Measurements from ENCODE around the gene RREB1.
"Not testable (repeated sequence)": the region's sequence is repeated elsewhere in the genome, so short reads cannot be mapped to it uniquely, and the experiment has no call there.

Gene RREB1

DNA sequence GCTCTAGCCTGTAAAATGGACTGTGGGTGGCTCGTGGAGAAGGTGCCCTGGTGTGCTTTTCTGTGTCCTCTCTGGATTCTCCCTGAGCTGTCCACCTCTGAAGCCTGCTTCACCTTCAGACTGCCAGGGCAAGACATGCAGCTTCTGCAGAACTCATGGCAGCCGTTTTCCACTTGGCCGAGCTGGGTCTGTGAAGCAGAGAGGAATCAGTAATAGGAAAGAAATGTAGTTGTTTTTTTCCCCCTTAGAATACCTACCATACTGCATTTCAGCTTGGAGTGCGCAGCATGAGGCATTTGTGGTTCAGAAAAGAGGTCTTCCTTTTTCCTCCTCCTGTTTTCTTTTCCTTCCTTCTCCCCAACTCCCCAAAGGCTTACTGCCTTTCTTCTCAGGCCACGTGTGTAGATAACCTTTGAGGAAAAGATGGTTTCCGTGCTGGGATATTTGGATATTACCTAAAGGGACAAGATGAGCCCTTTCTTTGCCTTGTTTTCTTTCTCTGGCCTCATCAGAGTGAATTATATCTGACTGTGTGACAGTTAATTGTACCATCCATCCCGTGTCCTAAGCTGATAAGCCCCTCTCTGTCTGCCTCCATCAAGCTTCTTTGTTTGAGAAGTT lies 39.4 kb downstream of the RREB1 start:
- DNase-seq: no peak

DNA sequence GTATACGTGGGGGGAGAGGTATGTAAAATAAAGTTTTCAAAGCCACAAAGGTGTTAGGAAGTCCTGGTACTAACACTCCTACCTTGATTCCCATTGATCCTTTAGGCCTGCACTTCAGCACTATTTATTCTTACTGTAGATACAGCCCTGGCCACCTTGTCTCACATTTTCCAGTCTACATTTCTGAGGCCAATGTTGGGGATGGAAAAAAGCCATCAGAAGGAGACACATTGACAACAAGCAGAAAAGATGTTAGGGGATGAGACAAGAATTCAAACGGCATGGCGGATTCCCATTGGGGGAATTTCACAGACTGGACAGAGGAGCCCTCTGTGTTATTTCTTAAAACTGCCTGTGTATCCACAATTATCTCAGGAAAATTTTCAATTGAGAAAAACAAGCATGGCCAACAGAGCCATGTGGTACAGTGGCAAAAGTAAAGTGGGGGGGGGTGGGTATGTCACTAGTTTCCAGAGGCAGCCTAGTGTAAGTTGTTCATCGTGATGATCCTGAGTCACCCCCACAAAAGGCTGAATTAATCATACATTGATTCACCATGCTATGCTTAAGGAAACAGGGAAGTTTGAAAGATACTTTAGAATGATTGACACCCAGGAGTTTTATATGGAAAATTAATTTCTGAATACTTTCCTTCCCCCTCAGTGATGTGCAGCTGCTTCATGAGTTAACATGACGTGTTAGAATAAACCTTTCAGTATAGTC lies 40.5 kb downstream of the RREB1 start:
- DNase-seq: no peak

DNA sequence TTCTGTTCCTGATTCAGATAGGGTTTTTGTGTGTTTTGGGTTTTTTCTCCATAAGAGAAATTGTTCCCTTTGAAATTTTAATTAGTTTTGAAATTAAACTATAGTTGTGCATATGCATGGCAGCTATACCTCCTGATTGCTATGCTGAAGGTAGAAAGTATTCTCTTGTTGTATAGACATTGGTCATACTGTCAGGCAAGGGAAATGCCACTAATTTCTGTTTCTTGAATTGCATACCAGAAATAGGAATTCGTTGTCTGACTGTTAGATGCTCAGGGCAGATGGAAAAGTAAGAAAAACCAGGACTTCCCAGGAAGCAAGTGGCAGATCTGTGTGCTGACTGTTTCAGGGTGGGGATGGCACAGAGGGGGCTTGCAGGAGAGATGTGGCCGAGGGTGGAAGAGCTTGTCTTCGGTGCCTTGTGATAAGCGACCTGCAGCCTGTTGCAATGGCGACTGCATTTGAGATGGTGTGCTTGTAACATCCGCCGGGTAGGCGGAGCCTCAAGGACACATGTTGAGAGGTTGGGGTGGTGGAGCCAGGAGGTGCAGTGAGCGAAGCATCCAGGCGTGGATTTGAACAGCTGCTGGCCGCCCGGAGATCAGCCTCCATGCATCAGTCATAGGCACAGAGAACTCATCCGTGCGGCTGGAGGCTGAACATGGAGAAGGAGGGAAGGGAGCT lies 42.8 kb downstream of the RREB1 start:
- no peak for DNase-seq

DNA sequence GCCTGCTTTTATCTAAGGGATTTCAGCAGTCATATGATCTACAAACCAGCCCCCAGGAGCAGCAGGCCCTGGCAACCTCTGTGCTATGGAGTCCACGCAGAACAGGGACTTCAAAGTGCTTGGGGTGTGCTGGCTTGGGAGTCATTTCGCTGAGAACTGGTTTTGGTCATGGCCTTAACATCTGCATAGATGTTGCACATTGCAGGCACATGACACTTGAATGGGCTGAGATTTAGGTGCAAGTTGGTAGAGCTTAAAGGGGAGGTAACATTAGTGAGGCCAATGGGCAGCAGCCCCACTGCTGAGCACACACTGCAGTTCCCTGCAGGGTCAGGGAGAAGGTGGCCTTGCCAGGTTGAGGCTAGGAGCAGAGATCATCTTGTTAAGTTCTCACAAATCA lies 43.6 kb downstream of the RREB1 start:
- no peak for DNase-seq

DNA sequence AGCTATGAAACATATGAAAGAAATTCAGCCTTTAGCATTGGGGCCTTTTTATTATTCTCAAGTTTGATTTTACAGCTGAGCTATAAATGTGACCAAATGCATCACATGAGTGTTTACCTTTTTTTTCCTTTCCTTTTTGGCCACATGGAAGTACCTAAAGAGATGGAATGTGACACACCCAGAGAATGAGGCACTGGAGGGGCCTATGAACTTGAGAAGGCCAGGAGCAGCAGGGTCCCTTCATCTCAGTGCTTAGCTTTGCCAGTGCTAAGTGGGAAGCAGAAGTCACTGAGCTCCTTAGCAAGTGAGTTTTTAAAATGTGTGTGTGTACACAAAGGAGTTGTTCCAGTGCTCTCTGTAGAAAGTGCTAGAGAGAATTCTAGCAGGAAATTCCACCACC lies 44.7 kb downstream of the RREB1 start:
- no peak for DNase-seq

DNA sequence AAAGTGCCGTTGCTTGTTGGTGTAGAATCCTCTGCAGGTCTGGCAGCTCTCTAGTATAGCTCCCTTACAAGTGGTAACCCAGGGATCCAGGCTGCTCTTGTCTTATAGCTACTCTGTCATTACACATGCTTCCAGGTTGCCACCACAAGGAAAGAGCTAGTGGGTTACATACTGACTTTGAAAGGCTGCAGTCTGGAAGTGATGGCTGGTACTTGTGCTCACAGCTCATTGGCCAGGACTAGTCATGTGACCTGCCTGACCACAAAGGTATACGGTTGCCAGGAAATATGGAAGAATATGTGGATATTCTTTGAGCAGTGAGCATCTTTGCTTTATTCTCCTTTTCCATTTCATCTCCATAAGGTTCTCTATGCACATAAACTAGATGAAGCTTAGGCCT lies 46.0 kb downstream of the RREB1 start:
- no peak for DNase-seq

DNA sequence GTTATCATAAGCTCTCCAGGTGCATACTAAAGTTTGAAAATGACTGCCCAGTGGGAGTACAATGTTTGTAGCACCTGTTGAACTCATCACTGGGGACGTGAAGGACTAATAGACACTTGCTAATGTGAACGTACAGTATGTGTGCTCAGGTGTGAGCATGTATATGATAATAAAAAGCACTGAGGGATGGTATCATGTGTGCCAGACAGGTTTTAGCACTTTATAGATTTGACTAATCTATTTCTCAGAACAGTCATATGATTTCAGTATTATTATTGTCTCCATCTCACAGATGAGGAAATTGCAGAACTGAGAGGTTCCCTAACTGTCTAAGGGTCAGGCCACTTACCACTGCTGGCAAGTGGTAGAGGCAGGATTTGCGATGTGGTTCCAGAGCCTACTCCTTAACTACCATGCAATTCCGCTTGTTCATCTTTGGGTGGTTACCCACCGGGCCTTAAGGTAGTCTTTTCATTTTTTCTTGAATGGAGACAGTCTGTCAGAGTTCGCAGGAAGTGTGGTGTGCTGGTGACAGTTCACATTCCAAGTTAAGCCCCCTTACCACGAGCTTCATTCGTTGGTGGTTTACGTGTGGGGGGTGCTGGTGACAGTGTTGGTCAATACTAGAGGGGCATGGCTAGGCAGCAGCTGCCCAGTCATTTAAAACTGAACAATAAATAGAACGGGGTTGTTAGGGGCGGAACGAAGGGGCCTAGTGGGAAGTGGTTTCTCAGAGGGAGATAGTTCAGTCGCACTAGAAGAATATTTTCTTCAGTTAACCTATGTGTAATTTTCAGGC lies 46.8 kb downstream of the RREB1 start:
- DNase-seq: peak; percentile 55

DNA sequence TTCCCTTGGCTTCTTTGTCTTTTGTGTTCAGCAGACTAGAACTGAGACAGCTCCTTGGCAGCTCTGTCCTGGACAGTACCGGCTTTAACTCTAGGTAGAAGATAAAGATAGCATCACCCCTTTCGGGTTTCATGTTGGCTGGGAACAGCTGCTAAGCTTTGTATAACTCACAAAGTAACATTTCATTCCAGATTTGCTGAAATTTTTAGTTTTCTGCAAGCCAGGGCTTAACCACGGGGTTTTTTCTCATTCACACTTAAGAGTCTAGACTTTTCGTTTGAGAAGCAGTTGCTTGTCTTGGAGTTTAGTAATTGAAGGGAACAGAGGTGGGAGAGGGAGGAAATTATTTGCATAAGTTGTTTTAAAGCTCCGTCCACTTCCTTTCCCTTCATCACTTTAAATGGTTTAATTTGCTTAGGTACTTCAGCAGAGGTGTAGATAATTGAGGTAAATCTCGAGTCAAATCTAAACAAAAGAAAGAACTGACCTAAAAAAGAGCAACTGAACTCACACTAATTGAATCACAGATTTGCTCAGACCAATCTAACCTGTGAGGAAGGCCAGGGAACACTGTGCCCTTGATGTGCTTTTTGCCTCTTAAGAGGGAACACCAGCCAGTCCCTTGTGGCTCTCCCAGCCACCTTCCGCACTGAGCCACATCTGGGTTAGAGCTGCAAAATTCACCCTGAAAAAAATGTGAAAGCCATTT lies 48.3 kb downstream of the RREB1 start:
- DNase-seq: no peak

DNA sequence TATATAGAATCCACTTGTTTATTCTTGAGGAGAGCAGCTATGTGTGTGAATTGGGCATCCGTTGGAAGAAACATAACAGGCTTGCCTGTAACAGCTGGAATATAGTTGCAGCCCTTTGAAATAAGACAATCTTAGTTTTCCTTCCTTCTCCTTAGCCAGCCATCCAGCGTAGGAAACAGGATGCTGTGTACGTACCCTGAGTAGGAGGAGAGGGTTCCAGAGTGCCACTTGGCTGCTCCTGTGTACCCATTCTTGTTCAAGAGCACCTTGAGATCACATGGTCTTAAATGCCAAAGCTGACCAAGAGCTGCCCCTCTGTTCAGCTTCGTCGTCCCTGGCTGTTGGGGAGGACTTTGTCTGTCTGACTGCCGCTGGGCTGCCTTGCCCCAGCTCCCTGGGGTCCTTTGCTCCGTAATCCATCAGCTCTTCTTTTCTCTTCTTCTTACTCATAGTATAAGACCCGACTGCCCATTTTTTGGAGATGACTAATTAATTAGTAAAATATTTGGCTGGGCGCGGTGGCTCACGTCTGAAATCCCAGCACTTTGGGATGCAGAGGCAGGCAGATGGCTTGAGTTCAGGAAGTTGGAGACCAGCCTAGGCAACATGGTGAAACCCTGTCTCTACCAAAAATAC lies 49.0 kb downstream of the RREB1 start:
- no peak for DNase-seq

DNA sequence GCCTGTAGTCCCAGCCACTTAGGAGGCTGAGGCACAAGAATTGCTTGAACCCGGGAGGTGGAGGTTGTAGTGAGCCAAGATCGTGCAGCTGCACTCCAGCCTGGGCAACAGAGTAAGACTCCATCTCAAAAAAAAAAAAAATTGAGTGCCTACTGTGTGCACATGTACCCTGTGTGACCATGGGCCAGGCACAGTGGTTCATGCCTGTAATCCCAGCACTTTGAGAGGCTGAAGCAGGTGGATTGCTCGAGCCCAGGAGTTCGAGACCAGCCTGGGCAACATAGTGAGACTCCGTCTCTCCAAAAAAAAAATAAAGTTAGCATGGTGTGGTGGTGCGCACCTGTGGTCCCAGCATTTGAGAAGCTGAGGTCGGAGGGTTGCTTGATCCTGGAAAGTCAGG lies 49.5 kb downstream of the RREB1 start:
- not testable (repeated sequence) for DNase-seq

DNA sequence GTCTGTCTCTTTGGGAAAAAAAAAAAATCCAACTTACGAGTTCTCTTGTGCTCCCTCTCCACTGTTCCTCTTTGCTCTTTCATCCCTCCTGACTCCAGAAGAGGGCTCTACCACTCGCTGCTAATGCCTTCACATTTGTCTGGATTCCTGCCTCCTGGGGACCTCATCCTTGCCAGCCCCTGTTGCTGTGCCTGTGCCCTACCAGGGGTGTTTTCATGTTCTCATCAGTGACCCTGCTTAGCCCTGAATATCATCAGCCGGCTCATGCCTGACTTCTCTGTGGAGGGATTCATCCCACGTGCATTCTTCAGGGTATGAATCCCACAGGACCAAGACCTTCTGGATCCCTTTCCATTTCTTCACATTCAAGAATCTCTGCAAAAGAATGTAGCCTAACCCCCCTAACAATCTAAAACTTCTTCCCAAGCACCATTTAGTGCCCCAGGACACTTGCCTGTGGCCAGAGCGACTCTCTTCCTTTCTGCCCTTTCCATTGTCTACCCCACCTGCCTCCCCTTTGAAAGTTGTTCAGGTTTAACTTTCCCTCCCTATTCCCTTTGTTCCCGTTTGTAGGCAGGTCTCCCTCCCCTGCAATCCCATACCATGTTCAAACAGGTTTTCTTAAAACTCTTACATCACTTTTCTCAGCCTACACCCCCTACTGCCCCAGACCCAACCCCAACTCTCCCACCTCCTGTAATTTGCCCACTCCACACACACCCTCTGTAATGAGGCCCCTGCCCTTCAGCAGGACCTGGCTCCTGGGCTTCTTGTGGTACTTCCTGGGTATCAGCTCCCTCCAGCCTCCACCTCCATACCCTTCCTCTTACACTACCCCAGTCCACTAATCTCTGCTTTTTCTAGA lies 50.2 kb downstream of the RREB1 start:
- DNase-seq: no peak

DNA sequence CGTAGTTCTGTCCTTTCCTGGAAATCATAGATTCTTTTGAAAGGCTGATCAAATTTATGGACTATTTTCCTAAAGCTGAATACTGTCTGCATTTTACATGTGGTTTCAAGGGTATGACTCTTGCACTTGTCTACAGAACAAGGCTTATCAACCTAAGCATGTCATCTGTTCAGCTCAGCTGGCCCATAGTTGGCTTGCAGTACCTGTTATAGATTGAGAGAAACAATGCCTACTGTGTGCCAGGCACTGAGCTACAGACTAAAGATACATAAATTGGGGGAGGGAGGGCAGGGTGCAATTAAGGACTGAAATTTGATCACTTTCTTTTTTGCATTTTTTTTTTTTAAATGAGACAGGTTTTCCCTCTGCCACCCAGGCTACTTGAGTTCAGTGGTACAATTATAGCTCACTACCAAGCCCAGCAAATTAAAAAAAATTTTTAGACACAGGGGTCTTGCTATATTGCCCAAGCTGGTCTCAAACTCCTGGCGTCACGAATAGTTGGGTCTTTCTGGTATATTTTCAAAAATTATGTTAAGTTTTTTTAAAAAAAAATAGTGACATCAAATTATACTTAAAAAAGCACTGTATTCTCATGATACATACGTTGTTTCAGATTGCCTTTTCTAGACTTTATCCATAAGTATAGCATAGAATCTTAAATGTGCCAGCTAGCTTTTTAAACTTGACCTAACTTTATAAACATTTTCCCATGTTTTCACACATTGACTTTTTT lies 52.2 kb downstream of the RREB1 start:
- DNase-seq: no peak

DNA sequence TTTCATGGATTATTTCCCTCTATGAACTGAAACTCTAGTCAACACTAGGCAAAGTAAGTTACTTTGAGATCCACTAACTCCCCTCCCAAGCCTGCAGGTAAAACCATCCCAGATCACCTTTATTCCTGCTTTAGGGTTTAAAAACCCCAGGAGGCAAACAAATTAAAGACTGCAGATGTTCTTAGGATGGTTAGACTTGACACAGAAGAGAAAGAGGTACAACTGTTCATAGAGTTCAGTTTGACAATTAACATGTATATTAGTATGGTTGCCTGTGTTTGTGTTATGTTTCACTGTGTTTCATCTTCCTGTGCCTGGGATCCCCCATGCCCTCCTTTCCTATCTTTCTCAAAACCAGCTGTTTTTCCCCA lies 53.5 kb downstream of the RREB1 start:
- no peak for DNase-seq

DNA sequence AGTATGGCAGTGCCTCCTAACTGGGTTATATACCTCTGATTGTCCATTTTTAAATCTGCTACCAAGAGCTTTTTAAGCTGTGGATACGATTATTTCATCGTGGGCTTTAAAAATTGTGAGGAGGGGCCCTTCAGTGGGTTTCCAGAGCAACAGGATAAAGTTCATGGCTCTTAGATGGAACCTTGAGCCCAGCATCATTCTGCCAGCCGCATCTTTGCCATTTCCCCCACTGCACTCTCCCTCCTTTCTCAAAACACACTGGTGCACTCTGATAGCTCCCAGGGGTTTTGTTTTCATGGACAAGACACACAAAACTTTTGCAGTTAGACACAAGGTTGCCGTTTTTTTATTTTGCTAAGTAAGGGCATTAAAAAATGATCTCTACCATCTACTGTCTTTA lies 54.1 kb downstream of the RREB1 start:
- no peak for DNase-seq

DNA sequence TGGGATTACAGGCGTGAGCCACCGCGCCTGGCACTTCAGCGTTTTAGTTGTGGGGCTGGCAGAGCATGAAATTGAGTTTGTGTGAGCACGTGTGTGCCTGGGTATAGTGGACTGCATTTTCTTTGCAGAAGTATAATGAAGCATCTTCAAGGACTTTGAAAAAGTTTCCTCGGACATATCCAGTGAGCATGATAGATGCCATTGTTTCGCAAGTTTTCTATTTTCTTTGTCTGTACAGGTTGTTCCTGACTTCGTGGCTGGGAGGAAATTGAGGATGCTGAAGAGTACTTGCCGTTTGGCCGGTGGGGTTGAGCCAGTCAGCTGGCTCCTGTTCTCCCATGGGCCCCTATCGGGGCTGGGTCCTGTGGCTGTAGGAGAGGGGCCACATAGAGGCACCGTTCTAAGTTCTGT lies 55.9 kb downstream of the RREB1 start:
- no peak for DNase-seq

DNA sequence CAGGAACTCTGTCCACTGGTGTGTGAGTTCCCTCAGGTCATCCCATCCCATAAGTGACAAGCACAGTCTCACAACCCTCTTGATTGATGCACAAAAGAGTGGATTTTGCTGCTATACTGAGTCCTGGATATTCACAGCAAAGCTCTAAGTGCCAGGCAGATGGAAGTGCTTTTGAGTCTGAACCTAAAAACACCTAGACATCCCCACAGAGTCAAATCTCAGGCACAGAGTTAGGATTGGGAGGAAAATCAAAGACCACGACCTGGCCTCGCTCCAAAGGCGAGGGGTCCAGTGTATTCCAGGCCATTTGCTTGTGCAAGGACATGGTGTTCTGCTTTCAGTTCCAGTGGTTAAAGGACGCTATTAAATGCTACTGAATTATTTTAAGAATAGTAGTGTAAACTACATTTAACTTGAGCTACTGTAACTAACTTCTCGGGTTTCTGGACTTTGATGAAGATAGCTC lies 56.8 kb downstream of the RREB1 start:
- no peak for DNase-seq

DNA sequence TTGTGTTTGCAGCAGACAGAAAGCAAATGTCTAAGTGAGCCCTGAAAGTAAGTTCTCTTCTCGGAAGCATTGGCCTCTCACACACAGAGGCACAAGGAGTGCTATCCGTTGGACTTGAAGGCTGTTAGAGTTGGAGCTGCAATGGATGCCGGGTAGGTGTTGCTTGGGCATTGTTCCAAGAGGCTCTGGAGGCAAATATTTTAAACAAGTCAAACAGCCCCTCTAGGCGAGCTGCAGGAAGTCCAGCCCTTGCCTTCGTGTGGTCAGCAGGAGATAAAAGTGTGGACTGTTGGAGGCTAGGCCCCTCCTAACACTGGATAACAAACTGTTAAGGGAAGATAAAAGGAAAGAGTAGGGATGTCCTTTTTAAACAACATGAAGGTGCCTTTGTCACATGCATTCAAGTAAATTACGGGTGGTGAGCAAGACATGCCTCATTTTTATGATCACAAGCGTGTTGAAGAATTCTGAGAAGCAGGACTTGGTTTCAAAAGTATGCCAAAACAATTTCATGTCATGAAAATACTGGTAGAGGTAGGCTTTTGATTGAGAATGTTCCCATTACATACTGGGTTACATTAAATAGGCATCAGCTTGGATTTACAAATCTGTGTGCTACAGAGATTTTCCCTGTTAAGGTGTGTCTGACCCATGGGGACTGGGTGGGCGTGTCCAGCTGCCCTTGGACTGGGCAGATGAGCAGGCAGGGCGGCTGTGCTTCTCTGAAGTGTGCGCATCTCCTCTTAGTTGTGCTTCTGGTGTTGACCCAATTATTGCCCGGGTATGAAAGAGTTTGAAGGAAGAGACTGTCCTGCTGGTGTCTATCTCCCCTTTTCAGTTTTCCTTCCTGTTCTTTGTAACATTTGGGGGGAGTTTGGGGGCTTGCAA lies 57.5 kb downstream of the RREB1 start:
- no peak for DNase-seq

DNA sequence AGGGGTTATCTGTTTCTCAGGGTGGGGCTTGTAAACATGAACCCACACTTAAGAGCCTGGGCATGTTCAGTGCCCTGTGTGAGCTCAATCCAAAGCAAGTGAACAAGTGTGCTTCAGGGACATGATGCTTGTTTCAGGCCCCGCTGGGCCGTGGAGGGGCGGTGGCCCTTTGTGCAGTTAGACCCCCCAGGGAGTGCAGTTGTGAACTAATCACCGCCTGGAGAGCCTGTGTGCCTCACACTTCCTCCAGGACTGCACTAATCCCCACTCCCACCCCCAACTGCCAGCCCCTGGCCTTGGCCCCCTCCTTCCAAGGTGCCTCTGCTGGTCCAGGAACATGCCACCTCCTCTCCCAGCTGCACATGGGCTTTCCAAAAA lies 58.1 kb downstream of the RREB1 start:
- DNase-seq: no peak
